GM12801 (cell line): ENCODE data around the gene ABCA13.

Experiments used
- CTCF ChIP-seq: IDR thresholded peaks from one replicate; pipeline ENCODE4 v1.5.1; 2011; ENCODE audit warnings: control low read depth; ENCODE audit not compliant: insufficient read length; ENCODE audit errors: extremely low read depth

ABCA13 gene

GRCh38 chr7:48441848-48442492, 270.7 kb downstream of the ABCA13 start:
- no peak for TF ChIP-seq CTCF

- no peak for TF ChIP-seq CTCF
Observed at GRCh38 chr7:48443051-48443450, 271.8 kb downstream of the ABCA13 start.

GRCh38 chr7:48446721-48447120, 275.5 kb downstream of the ABCA13 start:
- no peak for TF ChIP-seq CTCF

- no peak for TF ChIP-seq CTCF
Observed at GRCh38 chr7:48452218-48452617, 281.0 kb downstream of the ABCA13 start.

- no peak for TF ChIP-seq CTCF
Observed at GRCh38 chr7:48454750-48455192, 283.5 kb downstream of the ABCA13 start.

GRCh38 chr7:48455363-48455762, 284.1 kb downstream of the ABCA13 start:
- TF ChIP-seq CTCF, result no peak

GRCh38 chr7:48458701-48459524, 287.7 kb downstream of the ABCA13 start:
- no peak for TF ChIP-seq CTCF
